Ishikawa (cell line): ENCODE measurements around the gene WDR18.

Experiments used
- CEBPB ChIP-seq: IDR thresholded peaks from 2 replicates; pipeline ENCODE4 v1.6.1; 2012
- CREB1 ChIP-seq: IDR thresholded peaks from 2 replicates; pipeline ENCODE4 v1.6.1; 2012; ENCODE audit warnings: low read depth
- EGR1 ChIP-seq: IDR thresholded peaks from 2 replicates; pipeline ENCODE4 v1.6.1; 2012
- EP300 ChIP-seq: IDR thresholded peaks from 2 replicates; pipeline ENCODE4 v1.6.1; 2012; ENCODE audit warnings: borderline replicate concordance
- FOXM1 ChIP-seq: IDR thresholded peaks from 2 replicates; pipeline ENCODE4 v1.6.1; 2012; ENCODE audit warnings: low read depth, borderline replicate concordance
- NFIC ChIP-seq: IDR thresholded peaks from 2 replicates; pipeline ENCODE4 v1.6.1; 2012
- RAD21 ChIP-seq: IDR thresholded peaks from 2 replicates; pipeline ENCODE4 v1.6.1; 2012; ENCODE audit warnings: low read depth
- REST ChIP-seq: IDR thresholded peaks from 2 replicates; pipeline ENCODE4 v1.6.1; 2012; ENCODE audit warnings: low read depth, mild to moderate bottlenecking
- TAF1 ChIP-seq: IDR thresholded peaks from 2 replicates; pipeline ENCODE4 v1.6.1; 2012; ENCODE audit warnings: low read depth, mild to moderate bottlenecking
- TCF12 ChIP-seq: IDR thresholded peaks from 2 replicates; pipeline ENCODE4 v1.6.1; 2012; ENCODE audit warnings: low read depth
- TEAD4 ChIP-seq: IDR thresholded peaks from 2 replicates; pipeline ENCODE4 v1.6.1; 2012
- YY1 ChIP-seq: IDR thresholded peaks from 2 replicates; pipeline ENCODE4 v1.6.1; 2012; ENCODE audit warnings: low read depth
- ZBTB7A ChIP-seq: IDR thresholded peaks from 2 replicates; pipeline ENCODE4 v1.6.1; 2012; ENCODE audit warnings: low read depth
- TF ChIP-seq, protein P1 (sequence below): IDR thresholded peaks from 2 replicates; pipeline ENCODE4 v1.6.1; 2012
- TF ChIP-seq, protein P2 (sequence below): IDR thresholded peaks from 2 replicates; pipeline ENCODE4 v1.6.1; 2012

WDR18 gene

GRCh38 chr19:939439-939838 is 44.7 kb upstream of the WDR18 start:
- TF ChIP-seq EGR1, result no peak
- TF ChIP-seq CEBPB, result no peak
- TF ChIP-seq TAF1, result no peak
- TF ChIP-seq, protein P1, sequence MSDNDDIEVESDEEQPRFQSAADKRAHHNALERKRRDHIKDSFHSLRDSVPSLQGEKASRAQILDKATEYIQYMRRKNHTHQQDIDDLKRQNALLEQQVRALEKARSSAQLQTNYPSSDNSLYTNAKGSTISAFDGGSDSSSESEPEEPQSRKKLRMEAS, result no peak

GRCh38 chr19:939922-940321 is 44.2 kb upstream of the WDR18 start:
- TF ChIP-seq ZBTB7A, result no peak
- no peak for TF ChIP-seq EP300
- no peak for TF ChIP-seq EGR1
- no peak for TF ChIP-seq TEAD4
- TF ChIP-seq, protein P1, result no peak
- no peak for TF ChIP-seq TCF12
- TF ChIP-seq, protein P2, sequence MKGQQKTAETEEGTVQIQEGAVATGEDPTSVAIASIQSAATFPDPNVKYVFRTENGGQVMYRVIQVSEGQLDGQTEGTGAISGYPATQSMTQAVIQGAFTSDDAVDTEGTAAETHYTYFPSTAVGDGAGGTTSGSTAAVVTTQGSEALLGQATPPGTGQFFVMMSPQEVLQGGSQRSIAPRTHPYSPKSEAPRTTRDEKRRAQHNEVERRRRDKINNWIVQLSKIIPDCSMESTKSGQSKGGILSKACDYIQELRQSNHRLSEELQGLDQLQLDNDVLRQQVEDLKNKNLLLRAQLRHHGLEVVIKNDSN, result no peak
- TF ChIP-seq NFIC, result no peak
- no peak for TF ChIP-seq YY1
- TF ChIP-seq TAF1, result no peak

- TF ChIP-seq YY1 (no peak), NFIC (peak; percentile 99), EP300 (peak; percentile 78; the same call in 1 of the 2 replicates), CREB1 (no peak), TCF12 (peak; percentile 91), TEAD4 (peak; percentile 11; the same call in 1 of the 2 replicates), ZBTB7A (peak; percentile 71; the same call in 1 of the 2 replicates), CEBPB (no peak; the same call in 1 of the 2 replicates)
- TF ChIP-seq, protein P1, result peak; percentile 73
Measured at GRCh38 chr19:940591-941291, 43.4 kb upstream of the WDR18 start.

DNA sequence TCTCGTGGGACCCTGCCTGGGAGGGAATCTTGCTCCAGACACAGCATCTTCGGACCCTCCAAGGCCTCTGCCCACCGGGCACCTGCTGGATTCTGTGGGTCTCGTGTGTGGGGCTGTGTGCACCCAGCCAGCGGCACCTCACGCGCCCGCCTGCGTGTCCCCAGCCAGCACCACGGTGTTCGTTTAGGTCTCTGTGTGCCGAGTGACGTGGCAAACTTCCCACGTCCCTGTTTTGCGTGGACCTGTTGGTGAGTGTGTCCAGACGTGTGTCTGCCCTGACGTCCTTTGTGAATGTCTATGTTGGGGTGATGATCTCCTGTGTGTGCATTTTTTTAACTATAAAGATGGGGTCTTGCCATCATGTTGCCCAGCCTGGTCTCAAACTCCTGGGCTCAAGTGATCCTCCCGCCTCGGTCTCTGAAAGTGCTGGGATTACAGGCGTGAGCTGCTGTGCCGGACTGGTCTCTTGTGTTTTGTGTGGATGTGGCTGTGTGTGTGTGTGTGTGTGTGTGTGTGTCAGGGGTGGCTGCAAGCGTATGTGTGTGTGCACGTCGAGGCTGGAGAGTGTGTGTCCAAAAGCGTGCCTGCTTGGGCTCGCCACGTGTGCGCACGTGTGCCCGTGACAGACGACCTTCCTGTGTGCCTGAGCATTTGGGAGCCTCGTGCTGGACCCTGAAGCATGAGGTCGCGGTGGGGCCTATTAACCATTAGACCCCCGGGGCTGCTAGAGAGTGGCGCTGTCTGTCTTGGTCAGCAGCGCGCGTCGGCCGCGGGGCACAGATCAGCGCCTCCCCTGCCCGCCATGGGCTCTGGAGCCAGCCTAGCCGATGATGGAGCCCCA is 42.6 kb upstream of the WDR18 start:
- TF ChIP-seq, protein P2, result no peak
- TF ChIP-seq TAF1 (no peak), ZBTB7A (no peak), REST (no peak), NFIC (no peak), EP300 (no peak), TCF12 (no peak), EGR1 (no peak), FOXM1 (no peak), CEBPB (no peak)
- TF ChIP-seq, protein P1, result no peak

GRCh38 chr19:942133-942645 is 42.0 kb upstream of the WDR18 start:
- TF ChIP-seq EGR1, result no peak
- no peak for TF ChIP-seq TEAD4
- TF ChIP-seq ZBTB7A, result peak; percentile 43; the same call in 1 of the 2 replicates
- TF ChIP-seq, protein P1, result peak; percentile 18; the same call in 1 of the 2 replicates
- no peak for TF ChIP-seq YY1
- TF ChIP-seq, protein P2, result no peak
- TF ChIP-seq CEBPB, result no peak
- peak; percentile 57; the same call in 1 of the 2 replicates for TF ChIP-seq TCF12
- no peak; the same call in 1 of the 2 replicates for TF ChIP-seq EP300
- no peak for TF ChIP-seq CREB1
- no peak for TF ChIP-seq RAD21
- no peak for TF ChIP-seq FOXM1
- peak; percentile 49; the same call in 1 of the 2 replicates for TF ChIP-seq NFIC
- no peak for TF ChIP-seq TAF1
- TF ChIP-seq REST, result no peak
